ENCODE measurements around the gene PLOD1. TPM values are rescaled to one million over a fixed set of nuclear protein-coding genes. Genes with fewer than 3 reads are reported as not detected.

PLOD1 gene
- total RNA-seq, 1 experiment from 2014 or later = 80.2 TPM

DNA sequence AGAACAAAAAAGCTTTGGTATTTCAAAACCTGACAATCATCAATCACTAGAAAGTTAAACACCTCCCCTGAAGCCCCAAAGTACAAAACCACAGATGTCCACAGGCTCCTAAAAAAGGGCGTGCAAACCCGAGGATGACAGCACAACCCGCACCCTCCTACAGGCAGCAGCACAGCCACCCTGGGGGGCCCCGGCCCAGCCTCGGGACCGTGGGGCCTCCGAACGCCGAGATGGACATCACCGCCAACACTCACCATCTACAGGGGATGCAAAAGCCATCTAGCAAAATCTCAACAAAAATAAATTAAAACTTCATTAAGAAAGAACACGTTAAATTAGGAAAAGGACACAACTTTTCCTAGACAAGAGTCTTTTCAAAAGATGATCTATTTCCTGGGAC, 14.9 kb upstream of the PLOD1 start:
- BruUV-seq (replicated peaks) = no TSS peak
- CTCF ChIA-PET = interaction anchor here (0.6 kb wide), 1 partner anchor 1738 kb away, joined by 3 read pairs; no protein-coding TSS in a partner anchor
- intact Hi-C loops (cut with micrococcal nuclease; ENCODE audit: unreplicated experiment) = no loop called here
- Mint-ChIP-seq H3K4me3 (ENCODE audit: low read depth, unreplicated experiment) (no peak overlapping the region), H3K9me3 (ENCODE audit: low read depth, unreplicated experiment) (no peaks in the 10 kb centered on the region), H3K27me3 (ENCODE audit: unreplicated experiment) (no peaks in the 10 kb centered on the region), H3K4me1 (ENCODE audit: low read depth, unreplicated experiment) (peaks cover 17% of the 10 kb centered on the region), H3K36me3 (ENCODE audit: insufficient read depth, unreplicated experiment) (peaks cover 12% of the 10 kb centered on the region), H3K27ac (ENCODE audit: unreplicated experiment) (no peak overlapping the region)
- DNase-seq = no peak
- TF ChIP-seq CTCF (IDR thresholded peaks at IDR 0.05; ENCODE audit: unreplicated experiment) = no peak

DNA sequence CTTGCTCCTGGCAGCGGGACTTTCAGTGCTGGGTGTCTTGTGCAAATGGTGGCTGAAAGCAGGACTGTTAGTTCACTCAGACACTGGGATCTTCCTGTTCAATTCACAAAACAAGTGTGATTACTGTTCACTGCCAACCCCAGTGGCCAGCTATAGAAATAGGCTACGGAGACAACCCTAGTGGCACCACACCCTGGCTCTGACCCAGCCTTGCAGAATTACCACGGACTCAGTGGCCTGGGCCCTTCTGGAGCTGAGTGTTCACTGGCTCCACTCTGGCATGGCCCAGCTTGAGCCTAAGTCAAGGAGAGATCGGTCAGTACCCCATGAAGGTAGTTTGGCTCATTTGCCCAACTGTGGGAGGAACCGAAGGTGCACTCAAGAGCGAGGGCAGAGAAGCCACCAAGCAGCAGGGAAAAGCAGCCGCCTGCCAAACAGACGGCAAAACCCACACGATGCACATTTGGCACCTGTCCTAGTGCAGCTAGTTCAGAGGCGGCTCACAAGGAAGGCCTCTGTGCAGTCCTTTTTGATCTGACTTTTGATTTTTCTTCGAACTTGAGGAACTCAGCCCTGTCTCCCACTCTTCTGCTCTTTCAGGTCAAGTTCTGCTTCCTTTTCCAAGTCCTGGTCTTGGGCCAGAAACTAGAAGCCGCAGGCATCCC, 14.1 kb upstream of the PLOD1 start:
- TF ChIP-seq CTCF (IDR thresholded peaks at IDR 0.05; ENCODE audit: unreplicated experiment) = no peak
- H3K27ac Mint-ChIP-seq (ENCODE audit: unreplicated experiment) = no peak overlapping the region
- no peaks in the 10 kb centered on the region for H3K9me3 Mint-ChIP-seq (ENCODE audit: low read depth, unreplicated experiment)
- no peak for DNase-seq
- peaks cover 20% of the 10 kb centered on the region for H3K36me3 Mint-ChIP-seq (ENCODE audit: insufficient read depth, unreplicated experiment)
- intact Hi-C loops (cut with micrococcal nuclease; ENCODE audit: unreplicated experiment) = no loop called here
- peaks cover 18% of the 10 kb centered on the region for H3K4me1 Mint-ChIP-seq (ENCODE audit: low read depth, unreplicated experiment)
- H3K4me3 Mint-ChIP-seq (ENCODE audit: low read depth, unreplicated experiment) = no peak overlapping the region
- CTCF ChIA-PET = no interaction called here
- H3K27me3 Mint-ChIP-seq (ENCODE audit: unreplicated experiment) = no peaks in the 10 kb centered on the region
- BruUV-seq (replicated peaks) = no TSS peak

DNA sequence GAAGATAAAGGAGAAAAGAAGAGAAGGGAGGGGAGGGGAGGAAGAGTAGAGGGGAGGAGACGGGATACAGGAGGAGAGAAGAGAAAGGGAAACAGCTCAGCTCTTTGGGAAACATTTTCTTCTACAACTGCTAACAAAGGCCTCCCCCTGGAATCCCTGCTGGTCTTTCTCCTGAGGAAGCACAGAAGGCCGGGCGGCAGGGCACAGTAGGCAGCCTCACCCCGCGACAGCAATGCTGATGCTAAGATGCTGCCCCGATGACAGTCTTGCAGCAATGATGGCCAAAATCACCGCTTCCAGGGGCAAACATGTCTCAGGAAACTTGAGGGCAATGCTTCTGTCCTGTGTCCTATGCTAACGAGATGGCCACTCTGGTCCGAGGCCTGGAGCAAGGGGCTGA, 13.5 kb upstream of the PLOD1 start:
- CTCF ChIA-PET = no interaction called here
- no TSS peak for BruUV-seq (replicated peaks)
- intact Hi-C loops (cut with micrococcal nuclease; ENCODE audit: unreplicated experiment) = no loop called here
- no peak for DNase-seq
- Mint-ChIP-seq H3K4me1 (ENCODE audit: low read depth, unreplicated experiment) (peaks cover 18% of the 10 kb centered on the region), H3K9me3 (ENCODE audit: low read depth, unreplicated experiment) (no peaks in the 10 kb centered on the region), H3K36me3 (ENCODE audit: insufficient read depth, unreplicated experiment) (peaks cover 25% of the 10 kb centered on the region), H3K27ac (ENCODE audit: unreplicated experiment) (no peak overlapping the region), H3K27me3 (ENCODE audit: unreplicated experiment) (no peaks in the 10 kb centered on the region), H3K4me3 (ENCODE audit: low read depth, unreplicated experiment) (no peak overlapping the region)
- TF ChIP-seq CTCF (IDR thresholded peaks at IDR 0.05; ENCODE audit: unreplicated experiment) = no peak

- H3K27ac Mint-ChIP-seq (ENCODE audit: unreplicated experiment) = no peak overlapping the region
- H3K36me3 Mint-ChIP-seq (ENCODE audit: insufficient read depth, unreplicated experiment) = peaks cover 34% of the 10 kb centered on the region
- H3K9me3 Mint-ChIP-seq (ENCODE audit: low read depth, unreplicated experiment) = no peaks in the 10 kb centered on the region
- no peaks in the 10 kb centered on the region for H3K27me3 Mint-ChIP-seq (ENCODE audit: unreplicated experiment)
- no peak for DNase-seq
- BruUV-seq (replicated peaks) = no TSS peak
- peaks cover 27% of the 10 kb centered on the region for H3K4me1 Mint-ChIP-seq (ENCODE audit: low read depth, unreplicated experiment)
- no peak overlapping the region for H3K4me3 Mint-ChIP-seq (ENCODE audit: low read depth, unreplicated experiment)
- intact Hi-C loops (cut with micrococcal nuclease; ENCODE audit: unreplicated experiment) = no loop called here
- CTCF ChIA-PET = no interaction called here
- no peak for TF ChIP-seq CTCF (IDR thresholded peaks at IDR 0.05; ENCODE audit: unreplicated experiment)
Observed at GRCh38 chr1:11923069-11923826, 11.3 kb upstream of the PLOD1 start.
